ENCODE measurements around the gene KLHDC9. TPM values are rescaled to one million over a fixed set of nuclear protein-coding genes. Genes with fewer than 3 reads are reported as not detected.

KLHDC9 gene
- total and polyA plus RNA-seq, 12 donors, result 0.83 to 17.7 (median 7.1) TPM

- DNase-seq, result no peak
- Histone ChIP-seq H3K27me3 (no peaks in the 10 kb centered on the region), H3K4me1 (no peaks in the 10 kb centered on the region), H3K27ac (no peak overlapping the region), H3K4me3 (no peak overlapping the region), H3K9me3 (no peaks in the 10 kb centered on the region), H3K36me3 (no peaks in the 10 kb centered on the region)
- ATAC-seq, result no peak
- no peak for TF ChIP-seq CTCF (IDR thresholded peaks at IDR 0.05)
- intact Hi-C loops (cut with DNase I), result loop anchor here in 3 of 10 donors (10.0 kb wide), 1 partner anchor 255 kb away; no protein-coding TSS in a partner anchor
- WGBS, 2 donors, result 95 to 97% methylated on average over 5 of the region's 5 CpGs
Measured at GRCh38 chr1:161089938-161090337, 8.2 kb upstream of the KLHDC9 start.

DNA sequence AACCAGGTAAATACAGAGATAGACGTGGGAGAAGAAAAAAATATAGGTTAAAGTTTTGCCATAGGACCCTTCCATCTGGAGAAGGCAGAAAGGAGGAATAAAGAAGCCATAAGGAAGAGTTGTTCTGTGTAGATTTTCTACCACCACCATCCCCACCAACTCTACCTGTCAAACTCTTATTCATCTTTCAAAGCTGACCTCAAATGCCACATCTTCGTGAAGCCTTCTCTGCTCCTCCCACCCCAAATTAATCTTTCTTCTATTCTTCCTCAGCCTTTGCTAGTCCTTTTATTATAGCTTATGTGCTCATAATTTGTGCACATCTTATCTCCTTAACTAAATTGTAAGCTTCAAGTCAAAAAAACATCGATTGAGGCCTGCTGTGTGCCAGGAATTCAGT is 7.5 kb upstream of the KLHDC9 start:
- DNase-seq (no peak), ATAC-seq (no peak)
- TF ChIP-seq CTCF (IDR thresholded peaks at IDR 0.05), result no peak
- H3K4me1 ChIP-seq, result peaks cover 0 to under 1% (median 0%) of the 10 kb centered on the region in 9 donors
- H3K9me3 ChIP-seq, result no peaks in the 10 kb centered on the region
- no peak overlapping the region for H3K27ac ChIP-seq
- H3K4me3 ChIP-seq, result no peak overlapping the region
- no peaks in the 10 kb centered on the region for H3K36me3 ChIP-seq
- intact Hi-C loops (cut with DNase I), result loop anchor here in 3 of 10 donors (10.0 kb wide), 1 partner anchor 256 kb away; no protein-coding TSS in a partner anchor
- 84 to 88% methylated on average over 3 of the region's 3 CpGs for WGBS, 2 donors
- H3K27me3 ChIP-seq, result no peaks in the 10 kb centered on the region

DNA sequence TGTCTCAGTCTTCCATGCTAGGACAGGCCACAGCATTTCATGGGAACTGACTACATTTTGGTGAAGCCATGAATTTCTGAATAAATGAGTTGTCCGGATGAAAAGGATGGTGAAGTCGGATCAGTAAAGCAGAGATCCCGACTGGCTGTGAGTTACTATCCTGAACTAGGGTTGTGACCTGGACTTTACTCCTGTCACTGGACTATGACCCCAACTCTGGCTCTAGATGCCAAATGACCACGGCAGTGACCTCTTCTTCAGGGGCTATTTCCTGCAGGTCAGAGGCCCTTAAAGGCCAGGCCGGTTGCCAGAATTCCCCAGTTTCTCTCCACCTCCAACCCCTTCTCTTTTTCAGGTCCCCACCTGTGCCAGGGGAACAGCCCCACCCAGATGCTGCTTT is 7.1 kb upstream of the KLHDC9 start:
- intact Hi-C loops (cut with DNase I), result loop anchor here in 3 of 10 donors (10.0 kb wide), 1 partner anchor 256 kb away; no protein-coding TSS in a partner anchor
- DNase-seq (no peak), ATAC-seq (no peak)
- Histone ChIP-seq H3K9me3 (no peaks in the 10 kb centered on the region), H3K4me1 (peaks cover 0 to 6% (median 0%) of the 10 kb centered on the region in 9 donors), H3K4me3 (no peak overlapping the region), H3K36me3 (no peaks in the 10 kb centered on the region), H3K27me3 (no peaks in the 10 kb centered on the region), H3K27ac (no peak overlapping the region)
- no peak for TF ChIP-seq CTCF (IDR thresholded peaks at IDR 0.05)
- WGBS, 2 donors, result 85 to 90% methylated on average over 5 of the region's 5 CpGs

DNA sequence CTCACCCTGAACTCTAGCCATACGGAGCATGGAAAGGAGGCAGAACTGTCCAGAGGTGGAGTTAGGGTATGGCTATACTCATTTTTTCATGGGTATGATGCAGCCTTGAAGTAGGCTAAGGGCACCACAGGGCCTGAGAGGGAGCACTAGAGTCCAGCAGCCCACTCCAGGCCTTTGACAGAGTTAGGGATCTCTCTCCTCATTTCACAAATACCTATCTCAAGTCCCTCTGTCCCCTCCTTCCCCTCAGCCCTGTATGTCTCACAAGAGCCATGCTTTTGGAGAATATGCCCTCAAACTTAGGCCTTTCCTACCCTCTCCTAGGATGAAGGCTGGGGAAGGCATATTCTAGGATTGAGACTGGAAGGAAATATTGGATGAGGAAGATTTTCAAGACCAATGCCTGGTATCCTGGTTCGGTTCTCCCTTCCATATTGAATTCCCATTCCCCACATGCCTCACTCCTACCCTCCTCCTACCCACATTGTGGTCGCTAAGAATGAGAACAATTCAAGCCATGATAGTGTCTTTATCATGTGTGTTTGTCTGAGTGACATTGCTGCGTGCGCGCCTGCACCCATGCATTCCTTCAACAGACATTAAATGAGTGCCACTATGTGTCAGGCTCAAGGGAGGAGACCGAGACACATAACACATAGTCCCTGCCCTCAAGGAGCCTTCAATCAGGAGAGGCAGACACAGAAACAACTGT is 6.2 kb upstream of the KLHDC9 start:
- H3K4me1 ChIP-seq, result peaks cover 0 to 14% (median 7%) of the 10 kb centered on the region in 9 donors
- no peak overlapping the region for H3K4me3 ChIP-seq
- intact Hi-C loops (cut with DNase I), result loop anchor here in 3 of 10 donors (10.0 kb wide), 1 partner anchor 257 kb away; no protein-coding TSS in a partner anchor
- no peaks in the 10 kb centered on the region for H3K27me3 ChIP-seq
- H3K27ac ChIP-seq, result no peak overlapping the region
- no peak for ATAC-seq
- DNase-seq, result no peak
- 90 to 92% methylated on average over 7 of the region's 7 CpGs for WGBS, 2 donors
- H3K36me3 ChIP-seq, result no peaks in the 10 kb centered on the region
- H3K9me3 ChIP-seq, result no peaks in the 10 kb centered on the region
- TF ChIP-seq CTCF (IDR thresholded peaks at IDR 0.05), result no peak

All from heart right ventricle (tissue), 16 donors.